GM12891 (cell line): ENCODE results near the gene FANCC.

Experiments used
- POLR2A ChIP-seq: IDR thresholded peaks from 2 replicates; pipeline ENCODE4 v1.6.1; 2011; ENCODE audit warnings: low read depth, low read length, control low read depth
- POLR2AphosphoS5 ChIP-seq: IDR thresholded peaks from 2 replicates; pipeline ENCODE4 v1.6.1; 2011; ENCODE audit warnings: low read depth, low read length, control low read depth
- POU2F2 ChIP-seq: IDR thresholded peaks from 2 replicates; pipeline ENCODE4 v1.6.1; 2011; ENCODE audit warnings: low read depth, mild to moderate bottlenecking, control low read depth, low read length, moderate library complexity
- SPI1 ChIP-seq: IDR thresholded peaks from 2 replicates; pipeline ENCODE4 v1.6.1; 2011; ENCODE audit warnings: low read depth, low read length, control low read depth
- TAF1 ChIP-seq: IDR thresholded peaks from 2 replicates; pipeline ENCODE4 v1.6.1; 2011; ENCODE audit warnings: low read depth, low read length, control low read depth

- no peak for TF ChIP-seq TAF1
- TF ChIP-seq POLR2A, result no peak
- TF ChIP-seq POLR2AphosphoS5, result no peak
- TF ChIP-seq SPI1, result no peak
- no peak for TF ChIP-seq POU2F2
Observed at GRCh38 chr9:95174038-95174437, 143.5 kb downstream of the FANCC start.
